HEK293 (cell line): Measurements from ENCODE around the gene TAF11L14.
"Not testable (repeated sequence)": the region's sequence is repeated elsewhere in the genome, so short reads cannot be mapped to it uniquely, and the experiment has no call there.

Experiments used
- ZNF335 ChIP-seq: fragments of 450-650 bp; formaldehyde crosslinking; conservative IDR thresholded peaks from 2 replicates; pipeline ENCODE4 v1.5.1; 2016; ENCODE audit warnings: missing biosample characterization, missing genetic modification characterization
- TF ChIP-seq, protein P1 (sequence below): fragments of 450-650 bp; formaldehyde crosslinking; IDR thresholded peaks from 2 replicates; pipeline ENCODE4 v1.5.1; 2016; ENCODE audit warnings: missing biosample characterization, missing genetic modification characterization
- TF ChIP-seq, protein P2 (sequence below): fragments of 450-650 bp; formaldehyde crosslinking; IDR thresholded peaks from 2 replicates; pipeline ENCODE4 v1.5.1; 2016; ENCODE audit warnings: missing biosample characterization, missing genetic modification characterization

DNA sequence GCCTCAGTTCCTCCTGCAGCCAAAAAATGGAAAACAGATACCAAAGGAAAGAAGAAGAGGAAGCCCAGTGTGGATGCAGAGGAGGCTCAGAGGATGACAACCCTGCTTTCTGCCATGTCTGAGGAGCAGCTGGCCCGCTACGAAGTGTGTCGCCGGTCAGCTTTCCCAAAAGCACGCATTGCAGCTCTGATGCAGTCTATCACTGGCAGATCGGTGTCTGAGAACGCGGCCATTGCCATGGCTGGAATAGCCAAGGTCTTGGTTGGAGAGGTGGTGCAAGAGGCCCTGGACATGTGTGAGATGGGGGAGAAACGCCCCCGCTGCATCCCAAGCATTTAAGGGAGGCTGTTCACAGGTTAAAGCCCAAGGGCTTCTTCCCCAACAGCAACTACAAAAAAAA is 15.0 kb downstream of the TAF11L14 start:
- TF ChIP-seq, protein P1, sequence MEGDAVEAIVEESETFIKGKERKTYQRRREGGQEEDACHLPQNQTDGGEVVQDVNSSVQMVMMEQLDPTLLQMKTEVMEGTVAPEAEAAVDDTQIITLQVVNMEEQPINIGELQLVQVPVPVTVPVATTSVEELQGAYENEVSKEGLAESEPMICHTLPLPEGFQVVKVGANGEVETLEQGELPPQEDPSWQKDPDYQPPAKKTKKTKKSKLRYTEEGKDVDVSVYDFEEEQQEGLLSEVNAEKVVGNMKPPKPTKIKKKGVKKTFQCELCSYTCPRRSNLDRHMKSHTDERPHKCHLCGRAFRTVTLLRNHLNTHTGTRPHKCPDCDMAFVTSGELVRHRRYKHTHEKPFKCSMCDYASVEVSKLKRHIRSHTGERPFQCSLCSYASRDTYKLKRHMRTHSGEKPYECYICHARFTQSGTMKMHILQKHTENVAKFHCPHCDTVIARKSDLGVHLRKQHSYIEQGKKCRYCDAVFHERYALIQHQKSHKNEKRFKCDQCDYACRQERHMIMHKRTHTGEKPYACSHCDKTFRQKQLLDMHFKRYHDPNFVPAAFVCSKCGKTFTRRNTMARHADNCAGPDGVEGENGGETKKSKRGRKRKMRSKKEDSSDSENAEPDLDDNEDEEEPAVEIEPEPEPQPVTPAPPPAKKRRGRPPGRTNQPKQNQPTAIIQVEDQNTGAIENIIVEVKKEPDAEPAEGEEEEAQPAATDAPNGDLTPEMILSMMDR (tag by site-specific recombination), result not testable (repeated sequence)
- TF ChIP-seq, protein P2, sequence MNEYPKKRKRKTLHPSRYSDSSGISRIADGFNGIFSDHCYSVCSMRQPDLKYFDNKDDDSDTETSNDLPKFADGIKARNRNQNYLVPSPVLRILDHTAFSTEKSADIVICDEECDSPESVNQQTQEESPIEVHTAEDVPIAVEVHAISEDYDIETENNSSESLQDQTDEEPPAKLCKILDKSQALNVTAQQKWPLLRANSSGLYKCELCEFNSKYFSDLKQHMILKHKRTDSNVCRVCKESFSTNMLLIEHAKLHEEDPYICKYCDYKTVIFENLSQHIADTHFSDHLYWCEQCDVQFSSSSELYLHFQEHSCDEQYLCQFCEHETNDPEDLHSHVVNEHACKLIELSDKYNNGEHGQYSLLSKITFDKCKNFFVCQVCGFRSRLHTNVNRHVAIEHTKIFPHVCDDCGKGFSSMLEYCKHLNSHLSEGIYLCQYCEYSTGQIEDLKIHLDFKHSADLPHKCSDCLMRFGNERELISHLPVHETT (tag by site-specific recombination), result not testable (repeated sequence)
- not testable (repeated sequence) for TF ChIP-seq ZNF335 (tag by site-specific recombination)
